RWPE1 (cell line): ENCODE measurements around the gene MUC6.

Experiments
- CTCF ChIA-PET: fragments of 350-600 bp; sonication (Branson Sonifier 250); formaldehyde crosslinking; extraction: SDS; loops from one replicate; lab custom pipeline; 2021; lab: Yijun Ruan, JAX
- POLR2A ChIA-PET: fragments of 400-600 bp; formaldehyde crosslinking; extraction: SDS; loops from one replicate; lab custom pipeline; 2020; ENCODE audit warnings: antibody characterized with exemption; ENCODE audit not compliant: low non-redundant PET; lab: Yijun Ruan, JAX
- DNase-seq: peaks from one replicate; pipeline ENCODE4 v3.0.0; 2012; ENCODE audit warnings: low spot score
- H3K27ac ChIP-seq: fragments of 450-650 bp; 2 replicates; pipeline ENCODE4 v1.5.1; 2017
- TF ChIP-seq, protein P1 (sequence below): fragments of 450-650 bp; conservative IDR thresholded peaks from 2 replicates; pipeline ENCODE4 v1.5.1; 2017; ENCODE audit warnings: low read depth, mild to moderate bottlenecking

MUC6 gene

DNA sequence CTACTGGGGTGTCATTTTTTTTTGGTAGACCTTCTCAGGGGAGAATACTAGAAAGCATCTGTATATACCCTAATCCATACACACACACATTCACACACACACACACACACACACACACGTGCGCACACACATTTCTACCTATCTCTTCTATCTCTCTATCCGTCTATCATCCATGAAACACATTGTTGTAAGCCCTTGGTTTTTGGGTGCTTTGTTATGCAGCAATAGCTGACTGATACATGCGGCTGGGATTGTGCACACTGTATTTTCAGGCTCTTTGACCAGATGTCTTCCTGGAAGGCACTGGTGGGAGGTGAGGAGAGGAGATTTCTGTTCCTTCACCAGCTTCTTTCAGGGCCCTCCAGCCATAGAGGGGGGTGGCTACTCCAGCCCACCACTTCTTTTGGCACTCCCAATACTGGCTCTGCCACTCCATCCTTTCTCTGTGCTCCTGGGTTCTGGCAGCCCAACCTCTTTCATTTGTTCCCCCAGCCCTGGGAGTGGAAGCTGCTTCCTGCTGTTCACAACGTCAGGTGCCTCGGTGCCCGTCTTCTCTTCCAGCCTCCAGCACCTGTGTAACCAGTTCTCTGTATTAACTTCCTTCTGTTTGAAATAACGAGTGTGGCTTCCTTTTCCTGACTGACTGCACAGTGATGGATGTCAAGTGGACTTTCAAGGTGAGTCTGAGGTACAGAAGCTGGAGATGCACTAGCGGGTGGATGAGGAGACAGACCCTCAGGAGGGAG, 25.7 kb upstream of the MUC6 start:
- TF ChIP-seq, protein P1, sequence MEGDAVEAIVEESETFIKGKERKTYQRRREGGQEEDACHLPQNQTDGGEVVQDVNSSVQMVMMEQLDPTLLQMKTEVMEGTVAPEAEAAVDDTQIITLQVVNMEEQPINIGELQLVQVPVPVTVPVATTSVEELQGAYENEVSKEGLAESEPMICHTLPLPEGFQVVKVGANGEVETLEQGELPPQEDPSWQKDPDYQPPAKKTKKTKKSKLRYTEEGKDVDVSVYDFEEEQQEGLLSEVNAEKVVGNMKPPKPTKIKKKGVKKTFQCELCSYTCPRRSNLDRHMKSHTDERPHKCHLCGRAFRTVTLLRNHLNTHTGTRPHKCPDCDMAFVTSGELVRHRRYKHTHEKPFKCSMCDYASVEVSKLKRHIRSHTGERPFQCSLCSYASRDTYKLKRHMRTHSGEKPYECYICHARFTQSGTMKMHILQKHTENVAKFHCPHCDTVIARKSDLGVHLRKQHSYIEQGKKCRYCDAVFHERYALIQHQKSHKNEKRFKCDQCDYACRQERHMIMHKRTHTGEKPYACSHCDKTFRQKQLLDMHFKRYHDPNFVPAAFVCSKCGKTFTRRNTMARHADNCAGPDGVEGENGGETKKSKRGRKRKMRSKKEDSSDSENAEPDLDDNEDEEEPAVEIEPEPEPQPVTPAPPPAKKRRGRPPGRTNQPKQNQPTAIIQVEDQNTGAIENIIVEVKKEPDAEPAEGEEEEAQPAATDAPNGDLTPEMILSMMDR: no peak
- POLR2A ChIA-PET: no interaction called here
- CTCF ChIA-PET: interaction anchor here (1.8 kb wide), 1 partner anchor 12 kb away, joined by 4 read pairs; no protein-coding TSS in a partner anchor
- no peak overlapping the region for H3K27ac ChIP-seq
- DNase-seq: no peak

- H3K27ac ChIP-seq: peak overlapping the region; percentile 73
- ChIA-PET POLR2A (no interaction called here), CTCF (interaction anchor here (1.8 kb wide), 1 partner anchor 11 kb away, joined by 4 read pairs; no protein-coding TSS in a partner anchor)
- TF ChIP-seq, protein P1: no peak
- peak; percentile 94 for DNase-seq
Measured at GRCh38 chr11:1060852-1061616, 24.5 kb upstream of the MUC6 start.

DNA sequence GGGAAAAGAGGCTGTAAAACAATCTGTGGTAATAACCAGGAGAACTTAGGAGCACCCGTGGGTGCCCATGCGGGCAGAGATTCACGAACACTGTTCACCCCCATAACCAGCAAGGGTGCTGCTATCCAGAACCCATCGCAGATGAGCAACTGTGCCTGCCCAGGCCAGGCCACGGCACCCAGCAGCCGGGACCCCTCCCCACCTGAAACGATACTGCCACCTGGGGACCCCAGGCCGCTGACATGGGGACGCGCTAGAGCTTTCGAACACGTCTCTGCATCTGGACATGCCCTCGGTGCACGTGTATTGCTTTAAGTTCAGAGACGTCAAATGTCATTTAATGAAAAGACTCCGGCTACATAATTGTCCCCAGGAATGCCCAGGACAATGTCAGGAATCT, 23.9 kb upstream of the MUC6 start:
- CTCF ChIA-PET: interaction anchor here (1.8 kb wide), 1 partner anchor 11 kb away, joined by 4 read pairs; no protein-coding TSS in a partner anchor
- POLR2A ChIA-PET: no interaction called here
- peak overlapping the region; percentile 73 for H3K27ac ChIP-seq
- no peak for DNase-seq
- TF ChIP-seq, protein P1: no peak

DNA sequence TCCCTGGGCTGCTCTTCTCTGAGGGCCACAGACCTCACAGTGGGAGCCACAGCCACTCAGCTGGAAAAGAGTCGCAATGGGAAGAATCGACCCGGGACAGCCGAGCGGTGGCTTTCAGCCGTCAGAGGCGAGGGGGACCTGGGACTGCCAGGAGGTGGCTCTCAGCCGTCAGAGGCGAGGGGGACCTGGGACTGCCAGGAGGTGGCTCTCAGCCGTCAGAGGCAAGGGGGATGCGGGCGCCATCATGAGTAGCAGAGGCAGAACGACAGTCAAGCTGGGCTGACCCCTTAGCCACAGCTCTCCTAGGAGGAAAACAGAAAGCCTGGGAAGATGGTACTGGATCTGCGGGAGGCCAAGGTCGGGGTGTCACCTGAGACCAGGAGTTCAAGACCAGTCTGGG, 23.2 kb upstream of the MUC6 start:
- POLR2A ChIA-PET: no interaction called here
- H3K27ac ChIP-seq: peak overlapping the region; percentile 73; the same call in 1 of the 2 replicates
- TF ChIP-seq, protein P1: no peak
- CTCF ChIA-PET: no interaction called here
- no peak for DNase-seq

GRCh38 chr11:1057806-1058205, 21.3 kb upstream of the MUC6 start:
- no peak for DNase-seq
- POLR2A ChIA-PET: no interaction called here
- TF ChIP-seq, protein P1: no peak
- CTCF ChIA-PET: no interaction called here
- no peak overlapping the region for H3K27ac ChIP-seq

- ChIA-PET CTCF (interaction anchor here (0.7 kb wide), 1 partner anchor 505 kb away, joined by 5 read pairs; no protein-coding TSS in a partner anchor), POLR2A (no interaction called here)
- TF ChIP-seq, protein P1: no peak
- DNase-seq: no peak
- no peak overlapping the region for H3K27ac ChIP-seq
Measured at GRCh38 chr11:1055990-1056771, 19.7 kb upstream of the MUC6 start.
